Femur (tissue), 1 donor: Measurements from ENCODE around the gene IQSEC3.

ENCODE experiments used
- DNase-seq: peaks from one replicate; pipeline ENCODE4 v3.0.0-alpha.2; 2017

Gene IQSEC3

DNA sequence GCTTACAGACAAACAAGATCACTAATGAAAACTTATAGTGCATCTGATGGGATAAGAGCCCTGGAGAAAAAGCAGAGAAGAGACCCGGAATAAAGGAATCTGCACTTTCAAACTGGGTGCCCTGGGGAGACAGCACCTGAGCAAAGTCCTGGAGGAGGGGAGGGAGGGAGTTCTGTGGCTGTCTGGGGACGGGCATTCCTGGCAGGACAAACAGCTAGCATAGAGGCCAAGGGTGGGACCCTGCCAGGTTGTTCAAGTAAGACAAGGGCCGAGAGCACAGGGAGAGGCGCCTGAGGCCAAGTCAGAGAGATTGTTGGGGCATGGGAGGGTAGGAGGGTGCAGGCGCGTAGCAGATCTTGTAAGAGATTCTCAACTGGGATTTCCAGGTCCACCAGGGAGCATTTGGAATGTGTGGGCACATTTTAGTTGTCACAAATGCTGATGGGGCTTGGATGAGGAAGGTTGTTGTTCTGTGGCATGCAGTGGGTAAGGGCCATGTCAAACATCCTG, 14.2 kb downstream of the IQSEC3 start:
- DNase-seq = no peak

- no peak for DNase-seq
These were observed 16.2 kb downstream of the IQSEC3 start for GRCh38 chr12:82740-83139.

- peak; percentile 55 for DNase-seq
These were observed 17.5 kb downstream of the IQSEC3 start for GRCh38 chr12:84056-84455.

DNA sequence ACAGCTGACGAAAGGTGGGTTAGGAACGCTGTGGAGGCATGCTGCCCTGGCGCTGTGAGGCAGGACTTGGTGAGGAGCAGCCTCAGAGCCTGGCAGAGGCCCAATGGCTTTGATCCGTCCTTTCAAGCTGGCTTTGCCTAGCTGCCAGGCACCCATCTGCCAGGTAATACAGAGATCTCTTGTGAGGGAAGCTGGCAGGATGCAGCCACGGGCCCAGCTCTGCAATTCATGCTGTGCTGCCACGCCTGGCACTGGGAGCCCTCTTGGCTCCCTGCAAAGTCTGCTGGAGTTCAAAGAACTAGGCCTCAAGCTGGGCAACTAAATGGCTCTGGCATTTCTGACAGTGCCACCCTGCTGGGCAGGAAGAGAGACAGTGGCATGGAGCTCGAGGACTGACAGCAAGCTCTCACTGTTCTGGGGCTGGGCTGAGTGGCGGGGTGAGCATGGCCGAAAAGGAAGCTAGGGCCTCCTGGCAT, 18.7 kb downstream of the IQSEC3 start:
- DNase-seq = no peak

GRCh38 chr12:87315-87714, 20.7 kb downstream of the IQSEC3 start:
- DNase-seq = no peak

DNA sequence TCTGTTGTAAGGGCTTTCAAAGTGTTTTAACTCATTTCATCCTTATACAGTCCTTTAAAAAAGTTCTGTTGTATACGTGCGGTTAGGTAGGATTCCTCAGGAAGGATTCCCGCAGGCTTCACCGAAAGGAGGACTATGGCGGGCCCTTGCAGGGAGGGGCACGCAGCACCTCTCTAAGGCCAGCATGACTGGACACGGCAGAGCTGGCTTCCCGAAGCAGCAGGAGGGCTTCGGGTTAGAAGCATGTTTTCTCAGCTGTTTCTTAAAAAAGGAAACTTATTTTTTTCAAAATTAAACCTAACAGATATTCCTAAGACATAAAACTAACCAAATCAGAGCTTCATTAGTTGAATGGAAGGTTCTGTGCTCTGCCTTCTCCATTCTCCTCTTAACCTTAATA, 21.3 kb downstream of the IQSEC3 start:
- no peak for DNase-seq

- DNase-seq = no peak
These were observed 23.1 kb downstream of the IQSEC3 start for GRCh38 chr12:89653-90052.

DNA sequence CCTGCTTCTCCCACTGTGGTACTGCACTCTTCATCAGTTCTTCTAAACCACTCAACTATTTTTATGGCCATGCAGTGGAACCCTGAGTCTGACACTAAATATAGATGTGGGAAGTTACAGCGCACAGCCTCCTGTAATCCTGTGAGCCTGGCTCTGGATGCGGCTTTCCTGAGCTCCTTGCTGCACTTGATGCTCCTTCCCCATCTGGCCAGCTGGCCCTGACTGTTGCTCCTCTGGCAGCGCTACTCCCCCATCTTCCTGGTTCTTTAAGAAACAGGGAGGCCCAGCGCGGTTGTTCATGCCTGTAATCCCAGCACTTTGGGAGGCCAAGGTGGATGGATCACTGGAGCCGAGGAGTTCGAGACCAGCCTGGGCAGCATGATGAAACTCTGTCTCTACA, 24.6 kb downstream of the IQSEC3 start:
- no peak for DNase-seq

- DNase-seq = no peak
These were observed 26.9 kb downstream of the IQSEC3 start for GRCh38 chr12:93266-94005.

DNA sequence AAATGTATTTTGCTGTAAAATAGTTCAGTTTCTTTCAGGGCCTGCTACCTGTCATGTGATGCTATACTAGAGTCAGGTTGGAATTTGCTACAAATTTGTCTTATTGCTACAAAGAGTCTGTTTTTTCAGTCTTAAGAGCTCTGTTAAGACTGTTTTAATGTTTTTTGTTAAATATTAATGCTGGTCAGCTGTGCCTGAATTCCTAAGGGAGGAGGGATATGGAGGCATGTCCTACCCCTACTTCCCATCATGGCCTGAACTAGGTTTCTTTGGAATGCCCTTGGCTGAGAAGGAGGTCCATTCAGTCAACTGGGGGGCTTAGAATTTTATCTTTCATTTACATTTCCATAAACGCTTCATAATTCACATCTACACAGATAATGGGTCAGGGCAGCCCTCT, 30.0 kb downstream of the IQSEC3 start:
- no peak for DNase-seq

- DNase-seq = no peak
These were observed 32.4 kb downstream of the IQSEC3 start for GRCh38 chr12:98924-99352.

DNA sequence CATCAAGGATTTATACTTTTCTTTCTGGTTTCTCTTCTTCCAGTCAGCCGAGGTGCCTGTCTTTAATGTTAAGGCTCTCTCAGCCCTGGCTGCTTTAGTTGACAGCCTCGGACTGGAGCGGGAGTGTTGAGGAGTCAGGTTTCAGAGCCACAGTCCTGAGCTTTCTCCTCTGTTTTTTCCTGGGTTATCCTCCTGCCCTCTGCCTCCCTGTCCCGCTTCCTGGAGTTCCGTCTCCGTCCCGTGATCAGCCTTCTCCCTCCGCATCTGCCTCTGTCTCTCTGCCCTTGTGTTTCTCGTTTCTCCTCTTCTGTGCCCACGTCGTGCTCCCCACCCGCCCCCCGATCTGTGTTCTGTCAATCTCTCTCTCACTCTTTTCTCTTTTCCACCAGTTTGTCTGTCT, 33.0 kb downstream of the IQSEC3 start:
- DNase-seq = peak; percentile 44

GRCh38 chr12:101969-102878, 35.7 kb downstream of the IQSEC3 start:
- no peak for DNase-seq

- DNase-seq = no peak
These were observed 36.3 kb downstream of the IQSEC3 start for GRCh38 chr12:102879-103168.

- no peak for DNase-seq
These were observed 36.8 kb downstream of the IQSEC3 start for GRCh38 chr12:103169-103981.

GRCh38 chr12:104551-105081, 38.0 kb downstream of the IQSEC3 start:
- peak; percentile 68 for DNase-seq

DNA sequence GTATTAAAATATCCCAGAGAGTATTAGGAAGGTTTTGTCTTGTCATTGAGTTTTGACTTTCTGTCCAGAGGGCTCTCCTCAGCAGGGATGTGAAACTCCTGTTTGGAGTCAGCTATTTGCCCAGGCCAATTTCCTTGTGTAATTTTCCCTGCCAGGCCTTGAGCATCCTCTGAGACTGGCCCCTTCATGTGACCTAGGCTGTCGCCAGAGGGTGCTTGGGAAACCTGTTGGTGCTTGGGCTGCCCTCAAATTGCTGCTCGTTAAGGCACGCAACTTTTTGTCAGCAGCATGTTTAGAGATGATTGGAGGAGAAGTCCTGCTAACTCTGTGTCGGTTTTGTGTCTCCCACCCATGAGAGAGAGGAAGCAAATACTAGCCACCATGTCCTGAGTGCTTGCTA, 39.1 kb downstream of the IQSEC3 start:
- no peak for DNase-seq

DNA sequence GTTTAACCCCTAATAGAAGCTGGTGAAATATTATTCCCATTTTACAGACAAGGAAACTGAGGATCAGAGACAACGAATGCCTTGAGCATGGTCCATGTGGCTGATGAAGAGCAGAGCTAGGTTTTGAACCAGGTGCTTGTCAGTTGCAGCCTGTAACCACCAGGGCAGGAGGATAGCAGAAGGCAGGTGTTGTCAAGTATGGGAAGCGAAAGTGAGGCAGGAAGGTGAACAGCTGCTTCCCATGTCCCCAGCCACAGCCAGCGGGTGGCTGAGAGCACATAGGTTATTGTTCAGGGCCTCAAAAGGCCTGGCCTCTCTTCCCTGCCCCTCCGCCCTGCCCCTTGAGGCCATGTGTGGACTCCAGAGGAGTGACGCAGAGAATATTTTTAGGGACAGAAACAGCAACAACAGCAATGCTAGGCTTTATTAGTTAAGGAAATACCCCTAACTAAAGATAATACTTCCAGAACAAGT, 39.6 kb downstream of the IQSEC3 start:
- peak; percentile 32 for DNase-seq

- DNase-seq = peak; percentile 60
These were observed 42.0 kb downstream of the IQSEC3 start for GRCh38 chr12:108594-108993.

DNA sequence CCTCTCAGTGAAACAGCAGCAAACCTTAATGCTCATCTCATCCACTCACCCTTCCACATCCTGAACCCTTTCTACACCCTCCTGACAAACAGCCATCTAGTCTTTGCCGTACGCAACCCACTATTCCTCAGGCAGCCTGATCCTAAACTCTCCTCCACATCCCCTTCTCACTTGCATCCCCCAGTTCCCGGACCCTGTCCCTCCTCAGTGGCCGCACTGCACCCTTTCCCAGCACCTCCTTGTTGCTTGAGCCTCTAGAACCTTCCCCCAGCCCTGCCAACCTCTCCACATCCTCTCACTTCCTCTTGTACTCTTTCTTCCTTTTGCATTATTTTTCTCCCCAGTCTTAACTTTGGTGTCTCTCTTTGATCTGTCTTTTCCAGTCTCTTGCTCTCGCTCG, 42.9 kb downstream of the IQSEC3 start:
- no peak for DNase-seq

GRCh38 chr12:109872-110271, 43.3 kb downstream of the IQSEC3 start:
- no peak for DNase-seq

DNA sequence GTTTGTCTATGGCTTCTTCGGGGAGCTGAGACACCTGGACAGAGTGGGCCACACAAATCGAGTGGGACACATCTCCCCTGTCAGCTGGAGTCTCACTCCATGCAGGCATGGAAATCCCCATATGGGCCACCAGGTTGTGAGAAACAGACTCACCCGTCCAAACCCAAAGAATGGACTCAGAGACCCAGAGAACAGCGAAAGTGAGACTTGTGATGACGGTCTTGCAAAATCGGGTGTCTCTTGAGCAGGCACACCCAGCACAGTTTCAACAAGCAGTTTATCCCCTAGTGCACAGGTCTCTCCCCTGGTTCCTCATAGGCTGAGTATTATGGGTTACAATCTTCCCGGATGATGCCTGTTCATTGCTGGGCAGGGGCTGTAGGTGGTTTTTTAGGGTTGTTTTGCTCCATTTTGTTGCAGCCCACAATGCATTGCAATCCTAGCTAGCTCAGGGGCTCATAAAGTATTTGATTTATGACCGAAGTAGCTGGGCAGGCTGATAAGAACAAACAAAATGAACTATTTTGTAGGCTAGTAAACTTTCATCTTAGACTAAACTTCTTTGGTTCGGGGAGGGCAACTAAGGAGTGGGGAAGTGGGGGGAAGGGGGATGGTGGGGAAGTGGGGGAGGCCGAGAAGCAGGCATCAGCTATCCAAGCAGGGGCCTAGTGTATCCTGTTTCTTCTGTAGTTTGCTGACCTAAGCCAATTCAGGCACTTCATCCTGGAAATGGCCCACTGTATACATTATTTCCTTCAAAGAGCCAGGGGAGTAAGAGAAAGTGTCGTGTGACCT, 45.3 kb downstream of the IQSEC3 start:
- DNase-seq = no peak
